SJCRH30 (cell line): ENCODE measurements around the gene LINC01488. TPM values are rescaled to one million over a fixed set of nuclear protein-coding genes. Genes with fewer than 3 reads are reported as not detected.

ENCODE experiments used
- DNase-seq, 2 experiments: peaks; one replicate each; pipeline ENCODE4 v3.0.0-alpha.2; 2015 to 2020
- H3K27ac ChIP-seq: fragments of 250-450 bp; sonication (Bioruptor Pico); 2 replicates; pipeline ENCODE4 v1.5.1; 2020; ENCODE audit warnings: mild to moderate bottlenecking, moderate library complexity
- H3K27me3 ChIP-seq: fragments of 250-450 bp; sonication (Bioruptor Pico); 2 replicates; pipeline ENCODE4 v1.5.1; 2020; ENCODE audit warnings: mild to moderate bottlenecking, moderate library complexity
- H3K36me3 ChIP-seq: fragments of 250-450 bp; sonication (Bioruptor Pico); 2 replicates; pipeline ENCODE4 v1.5.1; 2020; ENCODE audit warnings: mild to moderate bottlenecking, moderate library complexity
- H3K4me1 ChIP-seq: fragments of 250-450 bp; sonication (Bioruptor Pico); 2 replicates; pipeline ENCODE4 v1.5.1; 2020; ENCODE audit warnings: mild to moderate bottlenecking, moderate library complexity
- H3K4me3 ChIP-seq: fragments of 250-450 bp; sonication (Bioruptor Pico); 2 replicates; pipeline ENCODE4 v1.5.1; 2020; ENCODE audit warnings: mild to moderate bottlenecking, moderate library complexity
- H3K9me3 ChIP-seq: fragments of 250-450 bp; sonication (Bioruptor Pico); replicated peaks from 2 replicates; pipeline ENCODE4 v1.5.1; 2020; ENCODE audit warnings: mild to moderate bottlenecking, moderate library complexity
- total RNA-seq: library from RNA; depleted of rRNA; stranded (reverse); fragments of >200 nt; shearing (Covaris generic); gene quantifications from 2 replicates; pipeline ENCODE4 v1.2.3, GENCODE V29; 2014

Gene LINC01488
- total RNA-seq, 1 experiment from 2014 or later = not detected

DNA sequence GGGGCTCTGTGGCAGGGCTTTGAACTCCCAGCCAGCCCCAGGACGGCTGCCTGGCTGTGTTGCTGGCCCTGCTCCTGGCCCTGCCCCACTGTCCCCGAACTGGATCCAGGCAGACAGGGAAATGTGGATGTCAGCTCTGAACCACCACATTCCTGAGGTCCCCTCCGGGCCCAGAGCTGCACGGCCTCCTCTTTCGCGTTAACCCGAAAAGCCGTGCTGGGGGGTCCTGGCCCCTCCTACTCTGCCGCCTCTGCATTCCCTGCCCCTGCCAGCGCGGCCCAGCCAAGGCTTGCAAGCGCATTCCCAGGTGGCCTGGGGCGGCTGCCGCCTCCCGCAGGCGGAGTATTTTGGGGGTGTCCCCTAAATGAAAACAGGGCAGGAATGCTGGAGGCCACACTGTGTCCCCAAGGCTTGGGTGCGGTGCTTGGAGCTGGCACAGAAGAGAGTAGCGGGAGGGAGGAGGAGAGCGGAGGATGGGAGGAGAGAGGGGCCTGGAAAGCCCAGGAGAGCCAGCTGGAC, 5.4 kb downstream of the LINC01488 start:
- H3K27ac ChIP-seq = no peak overlapping the region
- H3K4me3 ChIP-seq = no peak overlapping the region
- no peaks in the 10 kb centered on the region for H3K36me3 ChIP-seq
- H3K9me3 ChIP-seq = no peaks in the 10 kb centered on the region; the same call in 1 of the 2 replicates
- DNase-seq = no peak
- H3K27me3 ChIP-seq = no peaks in the 10 kb centered on the region
- peaks cover 30% of the 10 kb centered on the region for H3K4me1 ChIP-seq

DNA sequence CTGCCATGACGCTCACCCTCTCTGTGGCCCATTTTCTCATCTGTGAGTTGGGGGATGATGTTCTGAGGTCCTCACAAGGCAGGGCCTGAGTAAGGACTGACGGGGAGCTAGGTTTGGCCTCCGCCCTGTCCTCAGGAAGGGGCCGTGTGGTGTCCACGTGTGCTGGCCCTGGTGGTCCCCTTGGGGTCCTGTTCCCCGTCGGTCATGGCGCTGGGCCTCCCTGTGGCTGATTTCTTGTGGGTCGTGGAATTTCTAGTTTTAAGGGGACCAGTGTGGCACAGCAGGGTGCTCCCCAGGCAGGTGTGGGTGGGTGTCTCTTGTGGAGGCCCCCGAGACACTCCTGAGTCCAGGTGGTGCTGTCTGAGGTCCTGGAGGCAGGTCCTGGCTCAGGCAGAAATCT, 5.9 kb downstream of the LINC01488 start:
- no peaks in the 10 kb centered on the region for H3K27me3 ChIP-seq
- DNase-seq = no peak
- no peaks in the 10 kb centered on the region; the same call in 1 of the 2 replicates for H3K9me3 ChIP-seq
- peaks cover 33% of the 10 kb centered on the region for H3K4me1 ChIP-seq
- H3K27ac ChIP-seq = no peak overlapping the region
- no peak overlapping the region for H3K4me3 ChIP-seq
- no peaks in the 10 kb centered on the region for H3K36me3 ChIP-seq

DNA sequence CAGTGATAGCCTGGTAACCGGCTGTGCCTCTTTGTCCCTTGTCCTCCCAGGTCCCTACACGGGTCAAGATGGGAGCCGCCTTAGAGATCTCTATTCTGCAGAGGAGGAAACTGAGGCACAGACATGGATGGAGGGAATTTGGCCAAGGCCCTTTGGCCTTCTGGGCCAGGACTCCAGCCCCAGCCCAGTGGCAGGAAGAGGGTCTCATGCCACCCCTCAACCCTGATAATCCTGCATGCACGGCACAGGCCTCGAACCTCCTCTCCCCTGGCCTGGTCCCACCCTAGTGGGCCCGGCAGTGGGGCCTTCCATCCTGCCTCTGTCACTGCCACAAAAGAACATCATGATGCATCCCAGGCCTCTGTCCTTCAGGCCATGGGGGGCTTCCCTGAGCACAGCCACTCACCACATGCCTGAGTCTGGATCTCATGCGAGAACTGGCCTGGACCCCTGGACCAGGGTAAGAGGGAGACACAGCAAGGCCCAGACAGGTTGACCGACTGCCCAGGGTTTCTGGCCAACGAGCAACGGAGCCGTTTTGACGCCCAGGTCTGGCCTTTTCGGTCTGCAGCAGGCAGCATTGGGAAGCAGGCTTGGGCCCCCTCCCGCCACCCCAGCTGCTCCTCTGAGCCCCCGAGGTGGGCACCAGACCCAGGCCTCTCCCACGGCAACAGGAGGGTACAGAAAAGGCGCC, 6.5 kb downstream of the LINC01488 start:
- no peak for DNase-seq

DNA sequence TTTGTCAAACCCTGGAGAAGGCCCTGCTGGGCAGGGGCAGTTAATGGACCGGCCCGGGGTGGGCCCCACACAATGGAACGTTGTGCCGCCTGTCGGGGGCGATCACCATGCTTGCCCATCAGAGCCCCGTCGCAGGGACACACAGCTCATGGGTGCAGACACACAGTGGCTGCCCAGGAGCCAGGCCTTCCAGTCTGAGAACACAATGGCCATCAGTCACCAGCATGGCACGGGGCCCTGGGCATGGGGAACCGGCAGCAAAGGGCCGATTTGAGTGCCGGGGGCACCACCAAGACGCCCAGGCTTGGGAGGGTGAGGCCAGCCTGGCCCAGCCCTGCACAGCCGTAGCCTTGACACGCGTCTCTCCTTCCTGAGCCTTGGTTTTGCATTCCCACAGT, 7.1 kb downstream of the LINC01488 start:
- no peak overlapping the region for H3K27ac ChIP-seq
- no peaks in the 10 kb centered on the region for H3K36me3 ChIP-seq
- no peak for DNase-seq

More for the DNA sequence above, 6.5 kb downstream of the LINC01488 start:
- H3K4me3 ChIP-seq = no peak overlapping the region
- no peaks in the 10 kb centered on the region for H3K9me3 ChIP-seq
- no peaks in the 10 kb centered on the region for H3K36me3 ChIP-seq
- H3K27me3 ChIP-seq = no peaks in the 10 kb centered on the region
- no peak overlapping the region for H3K27ac ChIP-seq
- H3K4me1 ChIP-seq = peaks cover 35% of the 10 kb centered on the region

DNA sequence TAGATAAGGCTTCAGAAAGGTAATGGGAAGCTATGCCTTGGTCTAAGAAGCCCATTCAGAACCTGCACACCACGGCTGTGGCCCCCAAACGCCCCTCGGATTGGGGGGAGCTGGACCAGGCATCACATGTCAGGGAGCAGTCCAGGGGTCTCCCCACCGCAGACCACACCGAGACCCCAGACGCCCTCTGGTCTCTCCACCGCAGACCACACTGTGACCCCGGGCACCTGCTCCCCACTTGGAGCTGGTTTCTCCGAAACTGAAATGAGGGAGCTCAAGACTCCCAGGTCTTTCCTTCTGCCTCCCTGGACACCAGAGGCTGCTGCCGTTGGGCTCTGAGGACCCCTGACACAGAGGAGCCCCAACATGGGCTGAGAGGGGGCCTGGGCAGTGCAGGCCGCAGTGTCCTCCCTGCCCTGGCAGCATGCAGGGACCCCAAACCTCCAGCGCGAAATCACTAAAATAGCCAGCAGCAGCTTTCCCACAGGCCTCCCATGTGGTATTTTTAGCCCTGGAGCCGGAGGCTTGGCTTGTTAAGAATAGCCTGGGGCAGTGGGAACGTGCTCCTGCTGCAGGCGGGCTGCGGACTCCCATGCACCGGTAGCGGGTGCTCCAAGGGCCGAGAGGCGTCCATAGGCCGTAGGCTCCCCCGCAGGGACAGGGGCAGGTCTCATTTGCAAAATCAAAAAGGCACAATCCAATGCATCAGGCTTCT, 7.7 kb downstream of the LINC01488 start:
- Histone ChIP-seq H3K4me3 (no peak overlapping the region), H3K36me3 (no peaks in the 10 kb centered on the region), H3K27me3 (no peaks in the 10 kb centered on the region), H3K27ac (no peak overlapping the region), H3K4me1 (peaks cover 26% of the 10 kb centered on the region), H3K9me3 (no peaks in the 10 kb centered on the region)
- peak; percentile 45 to 52 for DNase-seq

More for the DNA sequence above, 7.1 kb downstream of the LINC01488 start:
- Histone ChIP-seq H3K4me1 (peaks cover 30% of the 10 kb centered on the region), H3K27me3 (no peaks in the 10 kb centered on the region), H3K9me3 (no peaks in the 10 kb centered on the region), H3K4me3 (no peak overlapping the region)

DNA sequence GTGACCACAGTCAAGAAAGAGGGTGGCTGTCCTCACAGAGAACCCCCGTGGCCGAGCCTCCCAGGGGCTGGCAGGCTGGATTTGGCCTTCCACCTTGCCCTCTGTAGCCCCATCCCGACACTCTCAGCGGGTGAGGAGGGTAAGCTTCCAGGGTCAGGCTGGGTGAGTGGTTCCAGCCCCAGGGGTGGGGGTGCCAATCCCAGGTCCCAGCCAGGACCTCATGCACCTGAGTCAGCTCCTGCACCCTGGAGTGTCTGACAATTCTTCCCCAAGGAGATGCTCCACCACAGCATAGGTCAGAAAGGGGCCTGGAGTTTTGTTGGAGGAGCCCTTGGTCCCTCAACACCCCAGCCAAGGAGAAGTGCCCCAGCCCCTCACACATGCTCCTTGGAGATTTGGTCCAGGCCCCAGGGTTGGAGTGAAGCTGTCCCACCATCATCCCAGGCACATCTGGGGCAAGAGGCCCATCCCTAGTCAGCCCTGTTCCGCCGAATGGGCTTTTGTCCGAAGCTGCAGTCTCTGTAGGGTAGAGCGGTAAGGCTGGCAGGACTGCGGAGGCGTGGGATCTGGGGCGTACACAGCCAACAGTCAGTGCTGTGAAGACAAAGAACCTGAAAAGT, 8.4 kb downstream of the LINC01488 start:
- H3K27me3 ChIP-seq = no peaks in the 10 kb centered on the region
- DNase-seq = no peak
- no peak overlapping the region for H3K4me3 ChIP-seq
- no peaks in the 10 kb centered on the region for H3K36me3 ChIP-seq
- no peaks in the 10 kb centered on the region for H3K9me3 ChIP-seq
- no peak overlapping the region for H3K27ac ChIP-seq
- H3K4me1 ChIP-seq = peaks cover 19% of the 10 kb centered on the region

DNA sequence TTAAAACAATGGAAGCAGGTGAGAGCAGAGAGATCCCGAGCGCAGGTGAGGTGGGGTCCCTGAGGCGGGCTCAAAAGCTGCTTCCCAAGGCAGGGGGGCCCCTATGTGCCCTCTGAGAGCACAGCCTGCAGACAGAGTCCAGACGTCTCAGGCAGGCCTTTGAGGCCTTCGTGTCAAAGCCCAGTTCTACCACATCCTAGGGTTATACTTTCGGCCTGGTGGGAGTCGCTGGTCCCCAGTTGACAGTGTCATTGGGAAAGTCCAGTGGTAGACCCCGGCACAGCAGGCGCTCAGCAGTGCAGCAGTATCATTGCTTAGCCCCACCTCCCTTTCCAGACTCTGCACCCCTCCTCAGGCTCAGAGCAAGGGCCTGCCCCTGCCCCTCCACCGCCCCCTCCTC, 9.1 kb downstream of the LINC01488 start:
- Histone ChIP-seq H3K27me3 (no peaks in the 10 kb centered on the region), H3K4me3 (no peak overlapping the region), H3K36me3 (no peaks in the 10 kb centered on the region), H3K9me3 (no peaks in the 10 kb centered on the region), H3K4me1 (peaks cover 19% of the 10 kb centered on the region), H3K27ac (no peak overlapping the region)
- DNase-seq = no peak

DNA sequence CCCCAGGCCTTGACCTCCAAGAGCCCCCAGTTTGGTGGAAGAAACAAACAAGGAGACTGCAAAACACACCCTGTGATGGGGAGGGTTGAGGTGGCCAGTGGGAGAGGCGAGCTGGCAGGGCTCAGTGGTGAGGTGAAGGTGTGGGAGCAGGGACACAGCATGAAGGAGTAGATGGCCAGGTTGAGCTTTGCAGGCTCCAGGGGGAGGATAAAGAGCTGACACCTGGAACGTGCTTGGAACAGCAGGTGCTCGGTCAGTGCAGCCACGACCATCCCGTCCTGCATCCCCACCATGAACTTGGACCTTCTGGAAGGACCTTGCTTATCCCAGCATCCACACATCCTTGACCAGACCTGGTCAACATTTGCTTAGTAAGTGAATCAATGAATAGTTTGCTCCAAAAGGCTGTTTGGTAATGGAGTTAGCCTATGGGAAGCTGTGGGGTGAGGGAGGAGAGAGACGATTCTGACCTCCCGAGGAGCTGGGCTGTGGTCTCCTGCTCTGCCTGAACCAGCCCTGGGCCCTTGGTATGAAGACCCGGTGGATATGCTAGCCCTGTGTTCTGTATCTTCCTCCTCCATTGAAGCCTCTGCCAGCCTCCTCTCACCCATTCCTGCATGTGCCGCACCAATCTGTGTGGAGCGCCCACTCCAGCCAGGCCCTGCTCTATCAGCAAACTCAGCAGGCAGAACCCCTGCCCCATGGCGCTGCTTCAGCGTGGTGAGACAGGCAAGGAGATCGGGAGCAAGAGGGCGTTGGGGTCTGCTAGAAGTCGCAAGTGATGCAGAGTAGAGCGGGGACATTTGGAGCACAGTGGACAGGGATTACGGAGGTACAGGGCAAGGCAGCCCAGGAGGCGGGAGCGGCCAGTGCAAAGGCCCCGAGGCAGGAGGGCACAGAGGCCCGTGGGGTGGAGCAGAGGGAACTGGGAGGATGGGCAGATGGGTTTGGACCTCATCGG, 9.9 kb downstream of the LINC01488 start:
- no peak for DNase-seq
- Histone ChIP-seq H3K4me1 (peaks cover 21% of the 10 kb centered on the region), H3K27ac (no peak overlapping the region), H3K27me3 (no peaks in the 10 kb centered on the region), H3K4me3 (no peak overlapping the region), H3K9me3 (no peaks in the 10 kb centered on the region), H3K36me3 (no peaks in the 10 kb centered on the region)

DNA sequence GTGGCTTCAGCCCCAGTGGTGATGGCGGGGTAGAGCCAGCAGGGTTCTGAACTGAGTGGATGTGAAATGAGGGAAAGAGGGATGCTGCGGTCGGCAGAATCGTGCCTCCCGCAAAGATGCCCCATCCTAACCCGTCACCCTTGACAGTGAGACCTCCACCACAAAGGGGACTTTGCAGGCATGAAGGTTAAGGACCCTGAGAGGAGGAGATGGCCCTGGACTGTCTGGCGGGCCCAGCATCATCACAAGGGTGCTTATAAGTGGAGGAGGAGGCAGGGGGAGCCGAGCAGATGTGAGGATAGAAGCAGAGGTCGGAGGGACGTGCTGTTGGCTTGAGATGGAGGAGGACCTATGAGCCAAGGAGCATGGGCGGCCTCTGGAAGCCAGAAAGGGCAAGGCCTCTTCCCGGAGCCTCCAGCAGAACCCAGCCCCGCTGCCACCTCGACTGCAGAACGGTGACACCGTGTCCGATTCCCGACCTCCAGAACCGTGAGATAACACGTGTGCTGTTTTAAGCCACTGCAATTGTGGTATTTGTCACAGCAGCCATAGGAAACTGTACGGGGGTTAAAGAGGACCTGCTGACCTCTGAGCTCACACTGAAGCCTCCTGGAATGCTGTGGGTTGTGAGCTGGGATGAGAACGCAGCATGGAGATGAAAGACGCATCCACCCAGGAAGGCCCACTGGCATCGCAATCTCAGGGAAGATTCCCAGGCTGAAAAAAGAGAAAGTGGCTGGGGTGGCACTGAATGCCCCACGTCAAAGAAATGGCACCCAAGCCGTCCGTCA, 10.9 kb downstream of the LINC01488 start:
- Histone ChIP-seq H3K4me1 (peaks cover 20% of the 10 kb centered on the region), H3K27me3 (no peaks in the 10 kb centered on the region), H3K27ac (no peak overlapping the region), H3K9me3 (no peaks in the 10 kb centered on the region), H3K4me3 (no peak overlapping the region), H3K36me3 (no peaks in the 10 kb centered on the region)
- no peak for DNase-seq

DNA sequence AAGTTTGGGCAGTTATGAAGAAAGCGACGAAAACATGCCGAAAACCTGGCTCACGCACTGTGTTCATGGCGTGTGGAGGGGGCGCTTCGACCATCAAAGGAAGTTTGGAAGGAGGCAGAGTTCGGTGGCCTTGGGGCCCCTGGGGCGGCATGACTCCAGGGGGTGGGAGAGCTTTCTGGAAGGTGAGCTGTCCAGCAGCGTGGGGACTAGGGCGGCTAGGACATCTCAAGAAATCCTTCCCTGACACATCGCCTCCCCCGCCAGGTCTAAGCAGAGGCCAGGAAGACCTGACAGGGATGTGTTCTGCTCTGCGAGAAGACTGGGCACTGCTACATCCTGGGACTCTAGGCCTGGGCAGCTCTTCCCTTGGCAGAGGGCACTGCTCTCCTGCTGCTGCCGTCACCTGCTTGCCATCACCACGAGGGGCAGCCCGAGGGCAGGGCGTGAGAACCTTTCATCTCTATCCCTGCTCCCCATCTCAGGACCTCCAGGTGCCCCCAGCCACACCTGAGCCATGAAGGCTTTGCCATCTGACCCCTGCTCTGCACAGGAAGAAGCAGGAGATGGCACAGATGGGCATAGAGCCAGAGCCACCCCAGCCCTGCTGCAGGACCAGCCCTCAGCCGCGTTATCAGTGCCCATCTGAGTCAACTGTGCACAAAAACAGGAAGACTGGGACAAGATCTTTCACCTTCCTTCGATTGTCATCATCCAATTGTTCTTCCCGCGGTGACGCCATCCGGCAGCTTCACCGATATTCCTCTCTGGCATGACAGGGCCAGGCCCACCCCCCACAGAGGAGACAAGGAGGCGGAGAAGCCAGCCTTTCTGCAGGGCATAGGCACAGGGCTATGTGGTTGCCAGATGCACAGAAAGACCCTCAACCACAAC, 12.7 kb downstream of the LINC01488 start:
- Histone ChIP-seq H3K4me1 (peaks cover 25% of the 10 kb centered on the region), H3K36me3 (no peaks in the 10 kb centered on the region), H3K27me3 (no peaks in the 10 kb centered on the region)

DNA sequence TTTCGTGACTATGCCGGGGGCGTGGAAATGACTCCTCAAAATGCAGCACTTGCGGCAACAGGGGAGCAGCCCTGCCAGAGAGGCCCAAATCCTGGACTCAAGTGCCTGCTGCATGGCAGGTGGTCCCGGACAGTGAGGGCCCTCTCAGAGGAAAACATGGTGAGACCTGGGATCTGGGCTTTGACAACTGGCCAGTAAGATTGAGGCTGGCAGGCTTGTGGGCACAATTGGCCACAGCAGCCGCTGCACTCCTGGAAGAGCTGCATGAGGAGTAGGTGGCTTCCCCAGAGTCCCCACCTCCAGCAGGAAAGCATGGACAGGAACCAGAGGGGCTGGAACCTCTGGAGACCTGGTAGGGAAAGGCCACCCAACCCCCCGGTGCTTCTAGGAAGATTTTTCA, 13.4 kb downstream of the LINC01488 start:
- DNase-seq = no peak
- Histone ChIP-seq H3K4me3 (no peak overlapping the region), H3K4me1 (peaks cover 23% of the 10 kb centered on the region), H3K9me3 (no peaks in the 10 kb centered on the region), H3K27me3 (no peaks in the 10 kb centered on the region), H3K27ac (no peak overlapping the region), H3K36me3 (no peaks in the 10 kb centered on the region)

More for the DNA sequence above, 12.7 kb downstream of the LINC01488 start:
- no peak overlapping the region for H3K27ac ChIP-seq
- no peaks in the 10 kb centered on the region for H3K9me3 ChIP-seq
- no peak overlapping the region for H3K4me3 ChIP-seq
- no peak for DNase-seq

DNA sequence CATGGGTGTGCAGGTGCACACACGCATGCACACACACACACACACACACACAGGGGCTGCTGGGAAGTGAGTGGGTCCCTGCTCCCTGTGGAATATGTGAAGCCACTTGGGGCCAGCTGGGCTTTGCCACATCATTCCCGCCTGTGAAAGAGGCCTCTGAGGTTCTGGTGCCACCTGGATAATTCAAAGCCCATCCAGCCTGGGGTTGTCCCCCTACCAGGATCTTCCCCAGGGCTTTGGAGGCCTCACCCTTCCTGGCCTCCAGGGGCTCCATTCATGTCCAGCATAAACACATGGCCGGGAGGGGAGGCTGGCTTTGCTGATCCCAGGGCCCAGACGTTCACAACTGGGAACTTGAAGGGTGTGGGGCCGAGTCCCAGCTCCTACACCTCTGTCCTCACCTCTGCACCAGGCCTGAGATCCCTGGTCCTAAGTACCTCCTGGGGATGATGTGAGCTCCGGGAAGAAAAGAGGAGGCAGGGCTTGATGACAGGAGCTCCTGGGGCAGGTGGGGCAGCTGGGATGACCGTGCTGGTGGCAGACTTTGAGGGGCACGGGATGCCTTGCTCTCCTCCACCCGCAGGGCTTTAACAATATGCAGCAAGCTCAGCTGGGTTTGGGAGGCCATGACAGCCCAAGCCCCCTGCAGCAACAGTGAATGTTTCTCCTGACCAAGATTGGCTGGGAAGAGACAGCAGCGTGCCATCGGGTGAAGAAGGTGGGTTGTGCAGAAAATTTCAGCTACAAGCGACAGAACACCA, 14.2 kb downstream of the LINC01488 start:
- H3K9me3 ChIP-seq = no peaks in the 10 kb centered on the region
- H3K4me1 ChIP-seq = peaks cover 23% of the 10 kb centered on the region
- no peaks in the 10 kb centered on the region for H3K36me3 ChIP-seq
- no peak for DNase-seq
- no peak overlapping the region for H3K27ac ChIP-seq
- H3K27me3 ChIP-seq = no peaks in the 10 kb centered on the region
- H3K4me3 ChIP-seq = no peak overlapping the region
